ENCODE data around the gene FAM83C. TPM values are rescaled to one million over a fixed set of nuclear protein-coding genes. Genes with fewer than 3 reads are reported as not detected.

Gene FAM83C
- total RNA-seq, 1 donor from 2014 or later: not detected

DNA sequence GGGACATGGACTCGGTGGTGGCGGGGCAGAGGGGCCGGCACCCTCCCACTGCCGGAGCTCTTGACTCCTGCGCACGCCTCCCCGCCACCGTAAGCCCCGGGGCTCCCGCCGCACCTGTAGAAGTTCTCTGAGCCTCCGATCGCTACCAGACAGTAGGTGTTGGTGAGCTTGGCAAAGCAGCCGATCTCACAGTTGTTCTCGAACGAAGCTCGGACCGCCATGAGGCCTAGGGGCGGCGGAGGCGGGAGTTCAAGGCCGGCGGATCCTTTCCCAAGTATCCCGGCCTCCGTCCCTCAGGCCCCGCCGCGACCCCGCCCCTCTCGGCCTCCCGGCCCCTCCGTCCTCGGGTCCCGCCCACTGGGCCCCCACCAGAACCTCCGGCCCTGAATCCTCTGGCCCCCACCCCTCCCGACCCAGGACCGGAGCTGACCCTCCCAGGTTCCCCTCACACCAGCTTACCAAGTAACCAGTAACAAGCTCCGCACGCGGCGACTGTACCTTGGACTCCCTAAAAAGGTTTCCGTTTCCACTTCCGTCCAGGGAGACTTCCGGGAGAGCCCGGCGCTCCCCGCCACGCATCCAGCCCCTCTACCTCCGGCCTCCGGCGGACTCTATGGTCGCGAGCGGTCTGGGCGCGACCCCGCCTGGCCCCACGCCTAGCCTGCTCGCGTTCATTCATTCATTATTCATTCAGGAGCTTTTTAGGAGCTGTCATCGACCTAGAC is 7.8 kb downstream of the FAM83C start, which contains the start of gene EIF6:
EIF6 (minus strand) TSS at position 506 of the 725 bp plus-strand sequence; CDS start at position 221, 285 bp downstream.
- Mint-ChIP-seq H3K9me3 (no peaks in the 10 kb centered on the region), H3K4me3 (peak within 1 kb of the TSS; percentile 89), H3K4me1 (peaks cover 24% of the 10 kb centered on the region), H3K27me3 (ENCODE audit: insufficient read depth, low read depth) (peaks cover 3% of the 10 kb centered on the region), H3K27ac (peak within 1 kb of the TSS; percentile 68), H3K36me3 (peaks cover 14% of the 10 kb centered on the region)
- H3F3A ChIP-seq (ENCODE audit: low read depth): peaks cover 7% of the 10 kb centered on the region
- H3K4me3 ChIP-seq: peak within 1 kb of the TSS; percentile 83
- H3K9ac ChIP-seq: peak within 1 kb of the TSS; percentile 68
- peak within 1 kb of the TSS; percentile 98 for H3K4me2 ChIP-seq
- peaks cover 6% of the 10 kb centered on the region for H3K4me1 ChIP-seq
- H4K20me1 ChIP-seq (ENCODE audit: low read depth): peaks cover 12% of the 10 kb centered on the region
- peaks cover 32% of the 10 kb centered on the region for H3K79me2 ChIP-seq (ENCODE audit: low read depth)
- H3K27ac ChIP-seq: peak within 1 kb of the TSS; percentile 71
- no peaks in the 10 kb centered on the region for H3K9me3 ChIP-seq (ENCODE audit: low read depth)
- TF ChIP-seq EZH2 (IDR thresholded peaks at IDR 0.05) (no peak), EZH2phosphoT487 (IDR thresholded peaks at IDR 0.05) (no peak)
- TF ChIP-seq, protein P1, sequence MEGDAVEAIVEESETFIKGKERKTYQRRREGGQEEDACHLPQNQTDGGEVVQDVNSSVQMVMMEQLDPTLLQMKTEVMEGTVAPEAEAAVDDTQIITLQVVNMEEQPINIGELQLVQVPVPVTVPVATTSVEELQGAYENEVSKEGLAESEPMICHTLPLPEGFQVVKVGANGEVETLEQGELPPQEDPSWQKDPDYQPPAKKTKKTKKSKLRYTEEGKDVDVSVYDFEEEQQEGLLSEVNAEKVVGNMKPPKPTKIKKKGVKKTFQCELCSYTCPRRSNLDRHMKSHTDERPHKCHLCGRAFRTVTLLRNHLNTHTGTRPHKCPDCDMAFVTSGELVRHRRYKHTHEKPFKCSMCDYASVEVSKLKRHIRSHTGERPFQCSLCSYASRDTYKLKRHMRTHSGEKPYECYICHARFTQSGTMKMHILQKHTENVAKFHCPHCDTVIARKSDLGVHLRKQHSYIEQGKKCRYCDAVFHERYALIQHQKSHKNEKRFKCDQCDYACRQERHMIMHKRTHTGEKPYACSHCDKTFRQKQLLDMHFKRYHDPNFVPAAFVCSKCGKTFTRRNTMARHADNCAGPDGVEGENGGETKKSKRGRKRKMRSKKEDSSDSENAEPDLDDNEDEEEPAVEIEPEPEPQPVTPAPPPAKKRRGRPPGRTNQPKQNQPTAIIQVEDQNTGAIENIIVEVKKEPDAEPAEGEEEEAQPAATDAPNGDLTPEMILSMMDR (IDR thresholded peaks at IDR 0.05): no peak
- H2AFZ ChIP-seq (replicated peaks): peak within 1 kb of the TSS; percentile 98
- no peaks in the 10 kb centered on the region for H3K36me3 ChIP-seq
- H3K27me3 ChIP-seq: no peaks in the 10 kb centered on the region
- peak; percentile 94 for DNase-seq (ENCODE audit: low spot score)

DNA sequence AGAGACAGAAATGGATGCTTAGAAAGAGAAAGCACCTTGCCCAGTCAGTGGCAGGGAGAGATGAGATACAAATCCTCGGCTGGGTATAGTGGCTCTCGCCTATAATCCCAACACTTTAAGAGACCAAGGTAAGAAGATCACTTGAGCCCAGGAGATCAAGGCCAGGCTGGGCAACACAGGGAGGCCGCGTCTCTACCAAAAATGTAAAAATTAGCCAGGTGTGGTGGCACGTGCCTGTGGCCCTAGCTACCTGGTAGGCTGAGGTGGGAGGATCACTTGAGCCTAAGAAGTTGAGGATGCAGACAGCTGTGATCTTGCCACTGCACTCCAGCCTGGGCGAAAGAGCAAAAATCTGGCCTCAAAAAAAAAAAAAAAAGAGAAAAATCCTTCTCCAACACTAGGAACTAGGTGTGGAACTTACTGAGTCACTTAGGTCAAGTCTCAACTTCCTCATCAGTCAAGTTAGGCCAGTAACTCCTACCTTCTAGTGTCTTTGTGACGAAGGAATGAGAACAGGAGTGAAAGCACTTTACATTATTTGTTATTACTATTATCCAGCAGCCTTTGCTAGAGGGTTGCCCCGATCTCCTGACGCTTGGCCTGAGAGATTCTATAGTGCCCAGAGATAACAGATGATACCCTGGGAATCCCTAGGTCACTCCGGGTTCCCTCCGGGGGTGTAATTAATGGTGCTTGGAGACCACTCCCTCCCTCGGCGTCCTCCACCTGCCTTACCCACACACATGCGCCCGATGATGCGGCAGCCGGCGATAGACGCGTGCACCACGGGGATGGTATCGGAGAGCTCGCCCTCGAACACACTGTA is 8.6 kb downstream of the FAM83C start:
- H3K4me2 ChIP-seq: peak overlapping the region; percentile 98
- Mint-ChIP-seq H3K9me3 (no peaks in the 10 kb centered on the region), H3K27me3 (ENCODE audit: insufficient read depth, low read depth) (peaks cover 3% of the 10 kb centered on the region), H3K27ac (no peak overlapping the region), H3K4me3 (peak overlapping the region; percentile 89), H3K36me3 (peaks cover 18% of the 10 kb centered on the region), H3K4me1 (peaks cover 29% of the 10 kb centered on the region)
- peaks cover 6% of the 10 kb centered on the region for H3K4me1 ChIP-seq
- H3K79me2 ChIP-seq (ENCODE audit: low read depth): peaks cover 32% of the 10 kb centered on the region
- peaks cover 12% of the 10 kb centered on the region for H4K20me1 ChIP-seq (ENCODE audit: low read depth)
- H3F3A ChIP-seq (ENCODE audit: low read depth): peaks cover 14% of the 10 kb centered on the region
- TF ChIP-seq EZH2phosphoT487 (IDR thresholded peaks at IDR 0.05) (no peak), EZH2 (IDR thresholded peaks at IDR 0.05) (no peak)
- TF ChIP-seq, protein P1 (IDR thresholded peaks at IDR 0.05): no peak
- H3K4me3 ChIP-seq: peak overlapping the region; percentile 83
- no peaks in the 10 kb centered on the region for H3K9me3 ChIP-seq (ENCODE audit: low read depth)
- DNase-seq (ENCODE audit: low spot score): no peak
- H3K27ac ChIP-seq: no peak overlapping the region
- H3K27me3 ChIP-seq: no peaks in the 10 kb centered on the region
- H3K36me3 ChIP-seq: no peaks in the 10 kb centered on the region
- peak overlapping the region; percentile 68 for H3K9ac ChIP-seq
- H2AFZ ChIP-seq (replicated peaks): no peak overlapping the region

DNA sequence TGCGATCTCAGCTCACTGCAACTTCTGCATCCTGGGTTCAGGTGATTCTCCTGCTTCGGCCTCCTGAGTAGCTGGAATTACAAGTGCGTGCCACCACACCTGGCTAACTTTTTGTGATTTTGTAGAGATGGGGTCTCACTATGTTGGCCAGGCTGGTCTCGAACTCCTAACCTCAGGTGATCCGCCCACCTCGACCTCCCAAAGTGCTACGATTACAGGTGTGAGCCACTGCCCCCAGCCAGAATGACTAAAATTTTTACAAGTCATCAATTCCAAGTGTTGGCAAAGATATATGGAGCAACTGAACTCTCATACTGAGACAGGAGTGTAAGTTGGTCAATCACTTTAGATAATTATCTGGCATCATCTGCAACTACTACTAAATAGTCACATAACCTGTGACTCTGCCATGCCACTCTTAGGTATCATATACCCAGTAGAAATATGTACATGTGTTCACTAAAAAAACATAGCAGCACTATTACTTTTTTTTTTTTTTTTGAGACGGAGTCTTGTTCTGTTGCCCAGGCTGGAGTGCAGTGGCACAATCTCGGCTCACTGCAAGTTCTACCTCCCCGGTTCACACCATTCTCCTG is 10.6 kb downstream of the FAM83C start:
- H3K36me3 Mint-ChIP-seq: peaks cover 24% of the 10 kb centered on the region
- no peaks in the 10 kb centered on the region for H3K9me3 Mint-ChIP-seq
- Histone ChIP-seq H3K27me3 (no peaks in the 10 kb centered on the region), H3K9ac (no peak overlapping the region), H3K4me3 (no peak overlapping the region), H3K79me2 (ENCODE audit: low read depth) (peaks cover 40% of the 10 kb centered on the region), H3K9me3 (ENCODE audit: low read depth) (no peaks in the 10 kb centered on the region), H2AFZ (replicated peaks) (no peak overlapping the region), H3K27ac (no peak overlapping the region), H3K4me2 (no peak overlapping the region), H3F3A (ENCODE audit: low read depth) (peaks cover 24% of the 10 kb centered on the region), H4K20me1 (ENCODE audit: low read depth) (peaks cover 12% of the 10 kb centered on the region), H3K4me1 (peaks cover 6% of the 10 kb centered on the region), H3K36me3 (no peaks in the 10 kb centered on the region)
- H3K27me3 Mint-ChIP-seq (ENCODE audit: insufficient read depth, low read depth): peaks cover 5% of the 10 kb centered on the region
- peaks cover 39% of the 10 kb centered on the region for H3K4me1 Mint-ChIP-seq
- no peak overlapping the region for H3K27ac Mint-ChIP-seq
- TF ChIP-seq EZH2 (IDR thresholded peaks at IDR 0.05): no peak
- TF ChIP-seq, protein P1 (IDR thresholded peaks at IDR 0.05): no peak
- no peak for TF ChIP-seq EZH2phosphoT487 (IDR thresholded peaks at IDR 0.05)
- no peak for DNase-seq (ENCODE audit: low spot score)
- H3K4me3 Mint-ChIP-seq: no peak overlapping the region
